ENCODE measurements around the gene CDC14C.
A peak's percentile ranks its signal among the peaks of the same experiment; 100 is the strongest.
"Not testable (repeated sequence)": the region's sequence is repeated elsewhere in the genome, so short reads cannot be mapped to it uniquely, and the experiment has no call there.

Gene CDC14C

GRCh38 chr7:48924433-48924832, at the start of gene CDC14C:
Gene CDC14C (plus strand): TSS chr7:48924547. CDS start chr7:48924673, 126 bp downstream.
- no peak for DNase-seq (ENCODE audit: low spot score)

- peak; percentile 77 for DNase-seq (ENCODE audit: low spot score)
These were observed 49.1 kb upstream of the CDC14C start for GRCh38 chr7:48875045-48875916.

- no peak for DNase-seq (ENCODE audit: low spot score)
These were observed 48.3 kb upstream of the CDC14C start for GRCh38 chr7:48876087-48876486.

GRCh38 chr7:48880851-48881250, 43.5 kb upstream of the CDC14C start:
- DNase-seq (ENCODE audit: low spot score), result no peak

- no peak for DNase-seq (ENCODE audit: low spot score)
These were observed 36.8 kb upstream of the CDC14C start for GRCh38 chr7:48887500-48887899.

- no peak for DNase-seq (ENCODE audit: low spot score)
These were observed 29.8 kb upstream of the CDC14C start for GRCh38 chr7:48894574-48894973.

GRCh38 chr7:48899932-48900331, 24.4 kb upstream of the CDC14C start:
- no peak for DNase-seq (ENCODE audit: low spot score)

- DNase-seq (ENCODE audit: low spot score), result peak; percentile 38
These were observed 22.4 kb upstream of the CDC14C start for GRCh38 chr7:48901966-48902365.

- DNase-seq (ENCODE audit: low spot score), result no peak
These were observed 19.4 kb upstream of the CDC14C start for GRCh38 chr7:48904975-48905374.

GRCh38 chr7:48905686-48906085, 18.7 kb upstream of the CDC14C start:
- not testable (repeated sequence) for DNase-seq (ENCODE audit: low spot score)

GRCh38 chr7:48909887-48910286, 14.5 kb upstream of the CDC14C start:
- not testable (repeated sequence) for DNase-seq (ENCODE audit: low spot score)

- DNase-seq (ENCODE audit: low spot score), result peak; percentile 5
These were observed 7.1 kb downstream of the CDC14C start for GRCh38 chr7:48931481-48931880.

GRCh38 chr7:48932126-48932910, 8.0 kb downstream of the CDC14C start:
- no peak for DNase-seq (ENCODE audit: low spot score)

- DNase-seq (ENCODE audit: low spot score), result no peak
These were observed 9.3 kb downstream of the CDC14C start for GRCh38 chr7:48933549-48934085.

GRCh38 chr7:48938539-48939295, 14.4 kb downstream of the CDC14C start:
- peak; percentile 50 for DNase-seq (ENCODE audit: low spot score)

- DNase-seq (ENCODE audit: low spot score), result no peak
These were observed 19.1 kb downstream of the CDC14C start for GRCh38 chr7:48943279-48943990.

GRCh38 chr7:48955916-48956315, 31.6 kb downstream of the CDC14C start:
- DNase-seq (ENCODE audit: low spot score), result no peak

- DNase-seq (ENCODE audit: low spot score), result no peak
These were observed 35.3 kb downstream of the CDC14C start for GRCh38 chr7:48959676-48960075.

GRCh38 chr7:48962821-48963505, 38.6 kb downstream of the CDC14C start:
- peak; percentile 30 for DNase-seq (ENCODE audit: low spot score)

GRCh38 chr7:48964074-48964473, 39.7 kb downstream of the CDC14C start:
- peak; percentile 5 for DNase-seq (ENCODE audit: low spot score)

- no peak for DNase-seq (ENCODE audit: low spot score)
These were observed 46.8 kb downstream of the CDC14C start for GRCh38 chr7:48971173-48971572.
